ENCODE results near the gene THAP5.
"Not testable (repeated sequence)": the region's sequence is repeated elsewhere in the genome, so short reads cannot be mapped to it uniquely, and the experiment has no call there.

THAP5 gene

DNA sequence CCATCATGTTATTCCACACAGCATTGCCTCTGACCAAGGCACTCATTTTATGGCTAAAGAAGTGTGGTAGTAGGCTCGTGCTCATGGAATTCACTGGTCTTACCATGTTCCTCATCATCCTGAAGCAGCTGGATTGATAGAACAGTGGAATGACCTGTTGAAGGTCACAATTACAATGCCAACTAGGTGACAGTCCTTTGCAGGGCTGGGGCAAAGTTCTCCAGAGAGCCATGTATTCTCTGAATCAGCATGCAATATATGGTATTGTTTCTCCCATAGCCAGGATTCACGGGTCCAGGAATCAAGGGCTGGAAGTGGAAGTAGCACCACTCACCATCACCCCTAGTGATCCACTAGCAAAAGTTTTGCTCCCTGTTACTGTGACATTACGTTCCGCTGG is 30.8 kb downstream of the THAP5 start:
- H3K27ac Mint-ChIP-seq (ENCODE audit: low read depth); H3K4me1 Mint-ChIP-seq; ATAC-seq (replicated peaks; ENCODE audit: extremely low read depth, poor library complexity, severe bottlenecking); H3K36me3 Mint-ChIP-seq (ENCODE audit: insufficient read depth); H3K4me3 Mint-ChIP-seq; DNase-seq (ENCODE audit: low spot score in 2 of 2); H3K9me3 Mint-ChIP-seq: not testable (repeated sequence)
- H3K27me3 Mint-ChIP-seq = peaks cover 47% of the 10 kb centered on the region

GRCh38 chr7:108538236-108538635 is 31.3 kb downstream of the THAP5 start:
- H3K4me3 Mint-ChIP-seq; H3K27ac Mint-ChIP-seq (ENCODE audit: low read depth); H3K4me1 Mint-ChIP-seq; ATAC-seq (replicated peaks; ENCODE audit: extremely low read depth, poor library complexity, severe bottlenecking); H3K36me3 Mint-ChIP-seq (ENCODE audit: insufficient read depth); H3K9me3 Mint-ChIP-seq; DNase-seq (ENCODE audit: low spot score in 2 of 2): not testable (repeated sequence)
- peaks cover 49% of the 10 kb centered on the region for H3K27me3 Mint-ChIP-seq

GRCh38 chr7:108537229-108537628 is 32.3 kb downstream of the THAP5 start:
- Mint-ChIP-seq H3K9me3 (no peaks in the 10 kb centered on the region), H3K27me3 (peaks cover 56% of the 10 kb centered on the region), H3K4me1 (no peaks in the 10 kb centered on the region), H3K4me3 (no peak overlapping the region), H3K36me3 (ENCODE audit: insufficient read depth) (no peaks in the 10 kb centered on the region), H3K27ac (ENCODE audit: low read depth) (no peak overlapping the region)
- ATAC-seq (replicated peaks; ENCODE audit: extremely low read depth, poor library complexity, severe bottlenecking) (no peak), DNase-seq (ENCODE audit: low spot score in 2 of 2) (no peak)

GRCh38 chr7:108535744-108536143 is 33.8 kb downstream of the THAP5 start:
- Mint-ChIP-seq H3K4me3 (no peak overlapping the region), H3K9me3 (no peaks in the 10 kb centered on the region), H3K27me3 (peaks cover 56% of the 10 kb centered on the region), H3K4me1 (no peaks in the 10 kb centered on the region), H3K36me3 (ENCODE audit: insufficient read depth) (no peaks in the 10 kb centered on the region), H3K27ac (ENCODE audit: low read depth) (no peak overlapping the region)
- ATAC-seq (replicated peaks; ENCODE audit: extremely low read depth, poor library complexity, severe bottlenecking) (no peak), DNase-seq (ENCODE audit: low spot score in 2 of 2) (no peak)

DNA sequence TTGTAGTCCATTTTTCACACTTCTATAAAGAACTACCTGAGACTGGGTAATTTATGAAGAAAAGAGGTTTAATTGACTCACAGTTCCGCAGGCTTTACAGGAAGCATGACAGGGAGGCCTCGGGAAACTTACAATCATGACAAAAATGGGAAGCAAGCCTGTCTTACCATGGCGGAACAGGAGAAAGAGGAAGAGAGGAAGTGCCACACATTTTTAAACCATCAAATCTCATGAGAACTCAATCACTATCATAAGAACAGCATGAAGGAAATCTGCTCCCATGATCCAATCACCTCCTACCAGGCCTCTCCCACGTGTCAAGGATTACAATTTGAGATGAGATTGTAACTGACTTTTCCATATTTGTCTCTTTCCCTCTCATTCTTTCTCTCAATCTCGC is 34.2 kb downstream of the THAP5 start:
- Mint-ChIP-seq H3K4me3 (no peak overlapping the region), H3K9me3 (no peaks in the 10 kb centered on the region), H3K4me1 (no peaks in the 10 kb centered on the region), H3K27me3 (peaks cover 56% of the 10 kb centered on the region), H3K36me3 (ENCODE audit: insufficient read depth) (no peaks in the 10 kb centered on the region), H3K27ac (ENCODE audit: low read depth) (no peak overlapping the region)
- no peak for ATAC-seq (replicated peaks; ENCODE audit: extremely low read depth, poor library complexity, severe bottlenecking)
- DNase-seq (ENCODE audit: low spot score in 2 of 2) = no peak

GRCh38 chr7:108533712-108534111 is 35.8 kb downstream of the THAP5 start:
- ATAC-seq (replicated peaks; ENCODE audit: extremely low read depth, poor library complexity, severe bottlenecking) (no peak), DNase-seq (ENCODE audit: low spot score in 2 of 2) (no peak)
- H3K4me3 Mint-ChIP-seq = no peak overlapping the region
- H3K27me3 Mint-ChIP-seq = peaks cover 48% of the 10 kb centered on the region
- H3K9me3 Mint-ChIP-seq = no peaks in the 10 kb centered on the region
- no peaks in the 10 kb centered on the region for H3K4me1 Mint-ChIP-seq
- H3K36me3 Mint-ChIP-seq (ENCODE audit: insufficient read depth) = no peaks in the 10 kb centered on the region
- H3K27ac Mint-ChIP-seq (ENCODE audit: low read depth) = no peak overlapping the region

- Mint-ChIP-seq H3K27ac (ENCODE audit: low read depth) (no peak overlapping the region), H3K4me3 (no peak overlapping the region), H3K27me3 (peaks cover 13% of the 10 kb centered on the region), H3K4me1 (peaks cover 9% of the 10 kb centered on the region), H3K36me3 (ENCODE audit: insufficient read depth) (peaks cover 13% of the 10 kb centered on the region), H3K9me3 (no peaks in the 10 kb centered on the region)
- DNase-seq (ENCODE audit: low spot score in 2 of 2) (no peak), ATAC-seq (replicated peaks; ENCODE audit: extremely low read depth, poor library complexity, severe bottlenecking) (no peak)
Observed at GRCh38 chr7:108529341-108529740, 40.2 kb downstream of the THAP5 start.

DNA sequence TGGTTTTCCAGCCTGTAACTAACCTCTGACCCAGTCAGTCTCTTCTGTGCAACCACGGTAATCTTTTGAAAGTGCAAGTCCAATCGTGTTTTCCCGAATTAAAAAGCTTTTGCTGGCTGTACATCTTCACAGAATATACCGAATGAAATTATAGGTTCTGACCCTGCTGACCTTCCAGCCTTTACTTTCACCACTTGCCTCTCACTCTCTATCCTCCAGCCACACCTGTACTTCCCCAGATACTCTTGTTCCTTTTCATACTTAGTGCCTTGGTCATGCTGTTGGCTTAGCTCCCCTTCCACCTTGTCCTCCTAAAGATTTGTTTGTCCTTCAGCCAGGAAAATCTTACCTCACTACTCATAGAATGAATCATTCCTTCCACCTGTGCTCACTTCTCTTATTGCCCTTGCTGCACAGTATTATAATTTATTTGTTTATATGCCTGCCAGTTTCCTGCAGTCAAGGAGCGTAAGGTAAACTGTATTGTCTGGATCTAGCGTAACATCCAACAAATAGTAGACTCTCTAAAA is 41.3 kb downstream of the THAP5 start:
- Mint-ChIP-seq H3K9me3 (no peaks in the 10 kb centered on the region), H3K27ac (ENCODE audit: low read depth) (no peak overlapping the region), H3K4me3 (no peak overlapping the region), H3K27me3 (peaks cover 7% of the 10 kb centered on the region), H3K36me3 (ENCODE audit: insufficient read depth) (peaks cover 16% of the 10 kb centered on the region), H3K4me1 (peaks cover 19% of the 10 kb centered on the region)
- DNase-seq (ENCODE audit: low spot score in 2 of 2) = no peak
- ATAC-seq (replicated peaks; ENCODE audit: extremely low read depth, poor library complexity, severe bottlenecking) = no peak

DNA sequence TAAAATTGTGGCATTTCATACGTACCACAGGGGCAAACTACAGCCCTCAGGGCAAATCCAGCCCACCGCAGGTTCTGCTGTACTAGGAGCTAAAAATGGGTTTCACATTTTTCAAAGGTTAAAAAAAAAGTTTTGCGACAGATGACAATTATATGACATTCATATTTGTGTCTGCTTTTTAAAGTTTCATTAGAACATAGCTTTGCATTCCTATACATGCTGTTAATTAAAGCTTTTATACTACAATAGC is 42.8 kb downstream of the THAP5 start:
- Mint-ChIP-seq H3K27ac (ENCODE audit: low read depth) (peak overlapping the region; percentile 94), H3K9me3 (no peaks in the 10 kb centered on the region), H3K4me3 (peak overlapping the region; percentile 97), H3K4me1 (peaks cover 26% of the 10 kb centered on the region), H3K36me3 (ENCODE audit: insufficient read depth) (peaks cover 20% of the 10 kb centered on the region), H3K27me3 (no peaks in the 10 kb centered on the region)
- ATAC-seq (replicated peaks; ENCODE audit: extremely low read depth, poor library complexity, severe bottlenecking) (no peak), DNase-seq (ENCODE audit: low spot score in 2 of 2) (no peak)

DNA sequence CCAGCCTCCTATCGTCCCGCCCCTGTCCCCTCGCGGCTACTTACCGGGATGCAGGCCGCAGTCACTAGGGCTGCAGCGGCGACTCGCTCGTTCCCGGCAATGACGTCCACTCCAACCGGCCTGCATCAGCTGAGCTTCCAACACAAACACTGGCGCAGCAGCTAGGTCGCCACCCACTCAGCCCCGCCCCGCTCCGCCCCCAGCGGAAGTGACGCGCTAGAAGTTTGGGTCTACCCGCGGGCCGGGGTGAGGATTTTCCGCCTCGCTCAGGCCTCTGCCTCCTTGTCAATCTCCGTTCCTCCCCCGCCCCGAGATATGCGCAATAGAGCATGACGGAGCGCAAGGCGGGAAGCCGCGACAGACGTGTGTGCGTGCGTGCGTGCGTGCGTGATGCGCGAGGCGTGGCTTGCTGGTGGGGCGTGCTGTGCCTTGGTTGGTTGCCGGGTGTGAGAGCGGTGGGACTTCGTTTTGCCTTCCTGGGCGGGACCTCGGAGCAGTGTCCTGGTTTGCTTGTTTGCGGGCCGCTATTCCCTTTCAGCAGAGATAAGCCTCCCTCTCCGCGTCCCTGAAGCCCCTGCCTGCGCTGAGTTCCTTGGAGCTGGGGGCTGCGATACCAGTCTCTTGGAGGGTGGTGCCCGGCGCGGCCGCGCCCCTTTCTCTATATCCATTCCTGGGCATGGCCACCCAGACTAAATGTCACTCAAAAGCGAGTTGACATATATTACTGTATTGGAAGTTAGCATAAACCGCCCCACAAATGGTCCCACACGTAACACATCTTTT is 43.3 kb downstream of the THAP5 start, which contains the start of gene PNPLA8:
Gene PNPLA8, minus strand, starts transcription at position 151 of the 783 bp plus-strand sequence. CDS start 10,644 bp downstream, outside the sequence.
- peak; percentile 91 for ATAC-seq (replicated peaks; ENCODE audit: extremely low read depth, poor library complexity, severe bottlenecking)
- Mint-ChIP-seq H3K27ac (ENCODE audit: low read depth) (peak within 1 kb of the TSS; percentile 94), H3K4me1 (peaks cover 31% of the 10 kb centered on the region), H3K4me3 (peak within 1 kb of the TSS; percentile 97), H3K27me3 (no peaks in the 10 kb centered on the region), H3K9me3 (no peaks in the 10 kb centered on the region), H3K36me3 (ENCODE audit: insufficient read depth) (peaks cover 20% of the 10 kb centered on the region)
- DNase-seq (ENCODE audit: low spot score in 2 of 2) = peak; percentile 100

DNA sequence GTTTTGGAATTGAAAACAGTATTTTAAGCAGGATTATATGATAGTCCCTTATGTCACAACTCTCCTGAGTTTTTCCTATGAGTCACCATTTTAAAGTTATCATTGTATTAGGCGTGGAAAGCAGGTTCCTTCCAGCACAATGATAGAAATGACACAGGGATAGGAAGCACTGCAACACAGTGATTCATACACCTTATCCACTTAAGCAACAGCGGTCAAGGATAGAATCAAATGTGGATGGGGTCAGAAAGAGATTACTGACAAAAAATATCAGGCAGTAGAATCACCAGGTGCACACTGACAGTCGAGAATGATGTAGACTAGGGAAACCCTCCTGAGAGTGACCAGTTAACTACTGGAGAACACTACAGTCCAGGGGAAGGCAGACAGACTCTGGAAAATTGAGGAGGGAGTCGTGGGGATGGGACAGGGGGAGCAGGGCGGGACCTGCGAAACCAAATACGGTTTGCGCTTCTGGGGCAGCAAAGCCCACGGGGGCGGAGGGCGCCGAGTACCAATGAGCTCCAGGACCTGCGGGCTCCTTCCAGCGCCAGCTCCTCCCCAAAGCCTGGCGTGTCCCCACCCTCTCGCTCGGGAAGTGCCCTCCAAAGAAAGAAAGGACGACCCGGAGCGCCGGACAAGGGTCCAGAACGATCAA is 44.0 kb downstream of the THAP5 start:
- H3K4me1 Mint-ChIP-seq = peaks cover 36% of the 10 kb centered on the region
- H3K36me3 Mint-ChIP-seq (ENCODE audit: insufficient read depth) = peaks cover 20% of the 10 kb centered on the region
- H3K4me3 Mint-ChIP-seq = peak overlapping the region; percentile 97
- H3K9me3 Mint-ChIP-seq = no peaks in the 10 kb centered on the region
- peak; percentile 35 for ATAC-seq (replicated peaks; ENCODE audit: extremely low read depth, poor library complexity, severe bottlenecking)
- no peaks in the 10 kb centered on the region for H3K27me3 Mint-ChIP-seq
- peak overlapping the region; percentile 94 for H3K27ac Mint-ChIP-seq (ENCODE audit: low read depth)
- DNase-seq (ENCODE audit: low spot score in 2 of 2) = no peak

DNA sequence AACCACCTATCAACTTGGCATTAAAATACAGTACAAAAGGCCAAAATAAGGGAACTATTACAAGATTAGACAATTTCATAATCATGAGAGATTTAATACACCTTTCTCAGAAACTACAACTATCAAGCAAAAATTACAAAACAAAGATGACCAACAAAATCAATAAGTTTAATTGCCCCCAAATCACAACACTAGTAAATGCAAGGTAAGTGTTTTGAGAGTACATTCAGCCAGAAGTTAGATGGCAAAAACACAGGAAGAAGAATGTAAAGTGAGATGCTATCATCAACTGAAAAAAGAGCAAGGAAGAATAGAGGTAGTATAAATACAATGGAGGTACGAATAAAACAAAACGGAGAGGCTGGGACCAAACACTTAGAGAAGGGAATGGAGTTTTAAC is 46.7 kb downstream of the THAP5 start:
- no peak for DNase-seq (ENCODE audit: low spot score in 2 of 2)
- Mint-ChIP-seq H3K27me3 (no peaks in the 10 kb centered on the region), H3K9me3 (no peaks in the 10 kb centered on the region), H3K4me1 (peaks cover 55% of the 10 kb centered on the region), H3K36me3 (ENCODE audit: insufficient read depth) (peaks cover 28% of the 10 kb centered on the region), H3K4me3 (no peak overlapping the region), H3K27ac (ENCODE audit: low read depth) (no peak overlapping the region)
- ATAC-seq (replicated peaks; ENCODE audit: extremely low read depth, poor library complexity, severe bottlenecking) = no peak

- Mint-ChIP-seq H3K36me3 (ENCODE audit: insufficient read depth) (peaks cover 28% of the 10 kb centered on the region), H3K9me3 (no peaks in the 10 kb centered on the region), H3K4me3 (no peak overlapping the region), H3K4me1 (peaks cover 42% of the 10 kb centered on the region), H3K27ac (ENCODE audit: low read depth) (no peak overlapping the region), H3K27me3 (no peaks in the 10 kb centered on the region)
- ATAC-seq (replicated peaks; ENCODE audit: extremely low read depth, poor library complexity, severe bottlenecking) (no peak), DNase-seq (ENCODE audit: low spot score in 2 of 2) (no peak)
Observed at GRCh38 chr7:108517951-108518350, 51.6 kb downstream of the THAP5 start.
